Activated CD4-positive, alpha-beta T cell treated with anti-CD3 and anti-CD28 coated beads, Interleukin-2, amount 50 U/mL, for 16 hours (primary cell): ENCODE data around the gene TNC.

Experiments
- DNase-seq: peaks from one replicate; pipeline ENCODE4 v3.0.0-alpha.2; 2020

Gene TNC

DNA sequence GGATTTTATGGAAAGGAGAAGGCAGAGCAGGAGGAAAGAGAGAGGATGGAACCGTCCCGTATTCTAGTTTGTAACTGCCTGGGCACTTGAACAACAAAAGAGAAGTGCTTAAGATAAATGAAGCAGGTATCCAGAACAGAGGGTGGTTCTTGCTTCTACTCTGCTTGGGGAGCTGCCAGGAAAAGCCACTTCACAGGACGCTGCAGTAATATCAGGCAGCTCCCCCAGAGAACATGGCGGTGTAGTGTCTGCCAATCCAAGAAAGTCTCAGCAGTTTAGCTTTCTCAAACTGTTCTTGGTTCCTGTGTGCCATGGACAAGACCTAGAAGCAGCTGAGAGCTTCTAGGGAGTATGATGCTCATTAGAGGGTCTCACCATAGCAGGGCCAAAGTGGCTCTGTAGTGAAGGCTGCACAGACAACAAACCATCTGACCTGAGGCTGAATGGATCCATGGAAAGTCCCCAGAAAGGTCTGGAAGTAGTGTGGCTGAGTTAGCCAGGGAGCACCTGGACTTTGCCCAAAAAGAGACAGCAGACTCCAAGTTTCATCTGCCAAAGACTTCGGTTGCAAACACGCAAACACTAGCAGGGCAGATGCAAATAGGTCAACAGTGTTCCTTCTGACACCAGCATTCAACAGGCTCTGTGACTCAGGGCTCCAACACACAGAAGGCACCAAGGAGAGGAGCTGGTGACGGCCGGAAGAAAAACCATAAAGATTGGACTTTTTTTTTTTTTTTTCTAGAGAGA lies 115.4 kb downstream of the TNC start:
- no peak for DNase-seq

GRCh38 chr9:115000217-115000639 lies 117.7 kb downstream of the TNC start:
- peak; percentile 32 for DNase-seq

- DNase-seq, result no peak
Observed at GRCh38 chr9:114998326-114998725, 119.6 kb downstream of the TNC start.

- no peak for DNase-seq
Observed at GRCh38 chr9:114995681-114996221, 122.2 kb downstream of the TNC start.

DNA sequence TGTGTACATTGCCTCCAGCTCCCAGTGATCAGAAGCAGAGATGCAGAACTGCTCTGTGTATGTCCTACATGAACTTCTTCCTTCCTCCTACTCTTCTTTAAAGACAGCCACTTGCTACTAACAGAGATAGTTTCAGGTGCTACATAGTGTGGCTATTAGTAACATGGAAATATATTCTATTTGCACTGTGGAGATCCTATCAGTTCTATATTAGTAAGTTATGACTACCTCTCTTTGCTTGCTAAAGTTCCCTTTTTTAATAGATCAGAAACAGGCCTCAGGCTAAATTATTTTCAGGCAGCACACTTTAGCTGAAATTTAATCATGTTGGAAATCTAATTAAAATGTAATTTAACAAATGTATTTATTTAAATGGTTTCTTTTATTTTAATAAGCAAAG lies 123.2 kb downstream of the TNC start:
- no peak for DNase-seq

- DNase-seq, result no peak
Observed at GRCh38 chr9:114991861-114992260, 126.1 kb downstream of the TNC start.

- DNase-seq, result no peak
Observed at GRCh38 chr9:114990901-114991300, 127.1 kb downstream of the TNC start.

DNA sequence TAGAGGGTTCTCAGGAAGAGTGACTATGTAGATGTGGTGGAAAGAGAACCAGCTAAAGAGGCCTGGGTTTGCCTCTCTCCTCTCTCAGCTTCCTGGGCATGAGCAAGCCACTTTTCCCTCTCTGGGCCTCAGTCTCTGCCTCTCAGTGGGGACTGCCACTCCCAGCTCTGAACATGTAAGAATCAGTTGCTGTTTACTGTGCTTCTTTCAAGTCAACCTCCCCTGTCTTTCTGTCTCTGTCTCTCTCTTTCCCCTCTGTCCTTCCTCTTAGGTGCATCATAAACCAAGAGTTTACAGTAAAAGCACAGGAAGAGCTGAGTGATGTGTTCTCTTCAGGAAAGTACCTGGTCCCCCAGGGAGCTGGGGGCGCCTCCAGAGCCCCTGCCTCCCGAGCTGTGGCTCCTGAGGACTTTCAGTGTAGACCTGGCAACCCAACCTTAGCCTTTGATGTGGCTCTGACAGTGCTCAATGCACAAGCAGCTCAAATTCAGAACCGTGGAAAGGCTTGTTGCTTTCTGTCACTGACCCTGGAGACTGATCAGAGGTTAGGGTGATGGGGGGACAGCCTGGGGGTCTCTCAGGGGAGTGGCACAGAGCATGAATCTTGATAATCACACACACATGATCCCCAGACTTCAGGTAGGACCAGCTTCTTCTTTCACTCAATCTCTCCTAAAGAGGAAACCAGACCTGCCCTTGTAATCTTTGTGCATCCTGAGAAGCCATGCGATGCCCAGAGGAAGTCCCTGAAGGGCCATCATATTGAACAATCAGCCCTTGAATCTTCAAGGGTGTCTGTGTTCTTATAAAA lies 128.2 kb downstream of the TNC start:
- peak; percentile 71 for DNase-seq

- DNase-seq, result peak; percentile 74
Observed at GRCh38 chr9:114988962-114989599, 128.9 kb downstream of the TNC start.

DNA sequence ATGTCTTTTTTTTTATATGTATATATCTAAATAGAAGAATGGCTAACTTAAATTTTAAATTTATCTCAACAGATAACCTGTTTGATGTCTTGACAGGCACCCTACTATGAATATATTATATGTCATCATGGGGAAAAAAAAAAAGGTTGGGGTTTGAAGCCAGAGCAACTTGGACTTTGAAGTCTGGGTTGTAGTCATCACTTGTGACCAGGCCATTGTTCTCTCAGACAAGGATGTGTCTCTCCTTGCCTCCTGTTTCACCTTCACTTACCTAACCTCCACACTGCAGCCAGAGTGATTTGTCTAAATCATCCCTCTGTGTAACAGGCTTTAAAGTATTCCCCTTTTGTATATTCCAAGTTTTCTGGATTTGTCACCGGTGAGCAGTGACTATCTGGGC lies 130.8 kb downstream of the TNC start:
- DNase-seq, result no peak

GRCh38 chr9:114985959-114986501 lies 131.9 kb downstream of the TNC start:
- no peak for DNase-seq

- no peak for DNase-seq
Observed at GRCh38 chr9:114981063-114981462, 136.9 kb downstream of the TNC start.

DNA sequence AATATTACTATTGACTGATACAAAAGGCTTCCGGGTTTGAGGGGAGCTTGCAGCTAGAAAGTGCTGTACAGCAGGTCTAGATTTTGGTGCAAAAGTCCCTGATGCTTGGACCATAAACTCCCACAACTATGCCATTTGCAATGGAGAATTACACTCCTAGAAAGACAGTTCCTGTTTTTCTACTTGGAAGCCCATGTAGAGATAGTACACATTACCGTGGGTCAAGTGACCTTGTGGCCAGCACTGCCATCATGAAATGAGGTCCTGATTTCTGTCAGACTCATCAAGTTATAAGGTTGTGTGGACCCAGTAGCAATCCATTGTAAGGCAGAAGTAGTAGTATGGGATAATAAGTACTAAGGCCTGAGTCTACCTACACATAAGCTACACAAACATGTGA lies 144.7 kb downstream of the TNC start:
- DNase-seq, result no peak

GRCh38 chr9:114972510-114973136 lies 145.3 kb downstream of the TNC start:
- DNase-seq, result no peak
